CD4-positive, alpha-beta T cell treated with Interleukin-15 for 1 hour (primary cell): ENCODE measurements around the gene TGM1.

Experiments used
- DNase-seq: peaks from one replicate; pipeline ENCODE4 v3.0.0-alpha.2; 2020

The TGM1 gene

GRCh38 chr14:24269910-24270536, 7.0 kb upstream of the TGM1 start:
- no peak for DNase-seq

- DNase-seq, result no peak
Measured at GRCh38 chr14:24269368-24269767, 6.4 kb upstream of the TGM1 start.

GRCh38 chr14:24268225-24268624, 5.2 kb upstream of the TGM1 start:
- no peak for DNase-seq

- DNase-seq, result no peak
Measured at GRCh38 chr14:24267516-24267915, 4.5 kb upstream of the TGM1 start.

GRCh38 chr14:24266344-24267244, 3.6 kb upstream of the TGM1 start:
- DNase-seq, result no peak

GRCh38 chr14:24264298-24264697, 1.3 kb upstream of the TGM1 start:
- DNase-seq, result no peak

GRCh38 chr14:24263848-24264247, 871 bp upstream of the TGM1 start:
- DNase-seq, result no peak

- DNase-seq, result no peak
Measured at GRCh38 chr14:24261969-24262327, 1.0 kb downstream of the TGM1 start.

- DNase-seq, result no peak
Measured at GRCh38 chr14:24261256-24261968, 1.6 kb downstream of the TGM1 start.

GRCh38 chr14:24260780-24261157, 2.2 kb downstream of the TGM1 start:
- no peak for DNase-seq

GRCh38 chr14:24260026-24260779, 2.8 kb downstream of the TGM1 start:
- DNase-seq, result no peak

GRCh38 chr14:24259282-24260025, 3.5 kb downstream of the TGM1 start:
- no peak for DNase-seq

GRCh38 chr14:24258548-24259265, 4.3 kb downstream of the TGM1 start:
- no peak for DNase-seq

- no peak for DNase-seq
Measured at GRCh38 chr14:24258119-24258518, 4.9 kb downstream of the TGM1 start.

GRCh38 chr14:24256960-24257359, 6.0 kb downstream of the TGM1 start:
- DNase-seq, result no peak

GRCh38 chr14:24255931-24256711, 6.9 kb downstream of the TGM1 start:
- no peak for DNase-seq

- DNase-seq, result no peak
Measured at GRCh38 chr14:24255438-24255837, 7.5 kb downstream of the TGM1 start.

- no peak for DNase-seq
Measured at GRCh38 chr14:24254630-24255392, 8.2 kb downstream of the TGM1 start.

GRCh38 chr14:24253936-24254335, 9.0 kb downstream of the TGM1 start:
- DNase-seq, result no peak
